HG02938 (cell line): ENCODE data around the gene UGT3A1.
"Not testable (repeated sequence)": the region's sequence is repeated elsewhere in the genome, so short reads cannot be mapped to it uniquely, and the experiment has no call there.

Experiments
- ATAC-seq: cut with Tn5 transposase; IDR thresholded peaks from one replicate; pipeline ENCODE4 v1.9.1; 2021; ENCODE audit warnings: mild to moderate bottlenecking, moderate library complexity; ENCODE audit not compliant: unreplicated experiment

UGT3A1 gene

DNA sequence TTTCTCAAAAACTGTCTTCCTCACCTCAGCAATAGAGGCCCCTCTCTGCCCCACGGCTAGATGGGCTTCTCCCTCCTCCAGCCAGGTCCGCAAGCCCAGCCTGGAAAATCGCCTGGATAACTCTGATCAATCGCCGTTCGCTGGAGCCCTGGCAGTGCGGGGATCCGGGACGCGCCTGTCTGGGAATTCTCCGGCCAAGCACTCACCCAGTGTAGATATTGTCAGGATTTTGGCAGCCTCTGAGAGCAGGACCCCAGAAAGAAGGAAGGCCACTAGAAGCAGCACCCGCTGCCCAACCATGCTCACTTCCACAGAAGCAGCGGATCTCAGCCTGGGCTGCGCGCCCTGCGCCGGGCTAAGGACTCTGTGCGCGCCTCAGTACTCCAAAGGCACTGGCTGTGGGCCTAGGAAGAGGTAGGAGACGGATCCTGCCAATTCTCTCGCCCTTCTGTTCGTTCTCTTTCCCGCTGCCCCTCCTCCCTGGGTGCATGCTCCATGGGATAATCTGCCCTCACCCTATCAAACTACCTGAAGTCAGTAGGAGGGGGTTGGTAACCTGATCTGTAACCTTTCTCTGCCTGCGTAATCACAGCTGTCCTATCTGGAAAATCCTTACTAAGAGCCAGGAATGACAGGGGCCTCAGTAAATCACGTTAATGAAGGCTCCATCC is at the start of gene UGT3A1:
UGT3A1 (minus strand) TSS at position 450 of the 671 bp plus-strand sequence; CDS start at position 300, 150 bp downstream.
- ATAC-seq, result no peak

GRCh38 chr5:36035696-36036095 is 44.5 kb upstream of the UGT3A1 start:
- ATAC-seq, result no peak

DNA sequence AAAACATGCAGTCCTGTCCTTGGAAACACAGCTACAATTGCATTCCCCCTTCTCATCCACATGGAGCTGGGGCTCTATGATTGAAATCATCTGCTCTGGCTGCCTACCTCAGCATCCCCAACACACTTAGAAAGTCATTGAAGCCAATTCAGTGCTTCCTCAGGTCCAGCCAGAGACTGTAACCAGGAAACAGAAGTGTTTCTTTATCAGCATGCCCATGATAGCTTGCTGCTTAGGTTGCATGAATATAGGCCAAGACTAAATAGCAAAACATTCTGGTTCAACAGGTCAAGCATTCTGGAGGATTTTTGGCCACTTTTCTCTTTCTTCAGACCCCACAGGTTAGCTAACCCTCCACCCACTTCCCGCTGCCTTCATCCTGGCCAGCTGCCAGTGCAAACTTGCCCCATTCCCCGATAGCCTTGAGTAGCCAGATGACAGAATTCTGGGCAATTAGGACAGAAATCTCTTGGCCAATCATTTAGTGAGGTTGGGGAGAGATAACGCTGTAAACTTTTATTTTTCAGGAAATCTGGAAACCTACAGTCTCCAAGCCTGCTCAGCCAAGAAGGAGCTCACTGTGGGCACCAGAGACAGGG is 43.4 kb upstream of the UGT3A1 start:
- ATAC-seq, result not testable (repeated sequence)

DNA sequence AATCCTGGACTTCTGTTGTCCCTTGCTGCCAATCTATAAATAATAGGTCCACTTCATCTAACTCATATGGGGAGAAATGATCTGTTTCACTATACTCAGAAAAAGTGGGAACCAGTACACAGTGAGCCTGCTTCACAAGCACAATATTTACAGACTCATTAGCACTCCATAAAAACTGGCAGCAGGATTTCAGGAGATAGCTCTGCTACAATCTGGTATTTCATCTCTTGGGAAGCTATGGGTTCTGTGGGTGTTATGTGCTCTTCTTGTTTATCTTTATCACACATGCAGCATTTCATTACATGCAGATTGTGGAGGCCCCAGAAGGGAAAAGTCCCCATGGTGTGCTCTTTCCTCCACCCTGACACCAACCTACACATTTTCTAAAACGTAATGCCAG is 42.3 kb upstream of the UGT3A1 start:
- no peak for ATAC-seq

DNA sequence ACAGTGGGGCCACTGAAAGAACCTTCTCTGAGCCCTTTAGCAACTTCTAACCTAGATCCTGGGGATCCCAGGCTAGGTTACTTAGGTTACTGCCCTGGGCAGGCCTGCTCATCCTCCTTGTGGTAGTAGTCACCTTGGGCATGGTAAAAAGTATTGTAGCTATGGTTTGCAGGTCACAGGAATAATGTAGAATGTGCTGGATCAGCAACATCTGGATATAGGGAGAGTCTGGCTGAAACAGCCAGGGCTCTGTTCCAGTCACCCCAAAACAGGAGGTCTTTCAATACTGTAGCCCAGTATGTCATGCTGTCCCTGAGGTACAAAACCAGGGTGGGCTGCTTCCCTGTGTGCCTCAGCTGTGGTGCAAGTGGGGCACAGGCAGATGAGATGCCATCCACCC is 41.9 kb upstream of the UGT3A1 start:
- no peak for ATAC-seq

DNA sequence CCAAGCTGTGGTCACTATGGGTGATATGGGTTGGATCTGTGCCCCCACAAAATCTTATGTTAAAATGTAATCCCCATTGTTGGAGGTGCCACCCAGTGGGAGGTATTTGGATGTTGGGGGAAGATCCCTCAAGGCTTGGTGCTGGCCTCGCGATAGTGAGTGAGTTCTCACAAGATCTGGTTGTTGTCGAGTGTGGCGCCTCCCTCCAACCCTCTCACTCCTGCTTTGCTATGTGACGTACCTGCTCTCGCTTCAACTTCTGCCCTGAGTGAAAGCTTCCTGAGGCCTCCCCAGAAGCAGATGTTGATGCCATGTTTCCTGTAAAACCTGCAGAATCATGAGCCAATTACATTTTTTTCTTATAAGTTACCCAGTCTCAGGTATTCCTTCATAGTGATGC is 40.0 kb upstream of the UGT3A1 start:
- ATAC-seq, result no peak

GRCh38 chr5:36029914-36030313 is 38.7 kb upstream of the UGT3A1 start:
- no peak for ATAC-seq

- ATAC-seq, result no peak
Measured at GRCh38 chr5:36028816-36029465, 37.8 kb upstream of the UGT3A1 start.

GRCh38 chr5:36027711-36028110 is 36.5 kb upstream of the UGT3A1 start:
- no peak for ATAC-seq

DNA sequence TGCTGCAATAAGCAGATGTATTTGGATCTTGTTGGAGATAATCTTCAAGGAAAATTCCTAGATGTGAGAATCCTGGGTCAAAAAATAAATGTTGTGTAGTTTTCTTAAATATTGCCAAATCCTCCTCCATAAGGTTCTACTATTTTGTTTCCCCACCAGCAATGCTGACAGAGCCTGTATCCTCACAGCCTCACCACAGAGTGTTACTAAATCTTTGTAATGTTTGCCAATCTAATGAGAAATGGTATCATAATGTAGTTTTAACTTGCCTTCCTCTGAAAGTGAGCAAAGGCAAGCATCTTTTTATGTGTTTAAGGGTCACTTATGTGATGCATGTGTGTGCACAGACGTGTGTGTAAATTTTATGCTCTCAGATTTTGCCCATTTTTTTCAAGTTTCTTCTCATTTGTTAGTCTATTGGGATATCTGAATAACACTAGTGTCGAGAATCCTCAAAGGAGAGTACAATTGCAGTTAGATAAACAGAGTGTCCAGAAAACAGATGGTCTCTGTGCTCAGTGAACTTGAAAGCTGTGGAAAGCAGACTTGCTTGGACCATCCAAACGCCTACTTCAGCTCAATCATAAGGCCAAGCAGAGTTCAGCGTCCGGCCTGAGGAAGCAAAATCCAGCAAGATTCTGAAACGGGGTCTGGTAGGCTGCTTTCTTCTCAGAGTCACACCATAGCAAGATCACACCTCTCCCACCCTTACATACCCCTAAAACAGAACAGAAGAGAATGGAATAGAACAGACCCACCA is 35.7 kb upstream of the UGT3A1 start:
- no peak for ATAC-seq

GRCh38 chr5:36022246-36022645 is 31.1 kb upstream of the UGT3A1 start:
- ATAC-seq, result not testable (repeated sequence)

DNA sequence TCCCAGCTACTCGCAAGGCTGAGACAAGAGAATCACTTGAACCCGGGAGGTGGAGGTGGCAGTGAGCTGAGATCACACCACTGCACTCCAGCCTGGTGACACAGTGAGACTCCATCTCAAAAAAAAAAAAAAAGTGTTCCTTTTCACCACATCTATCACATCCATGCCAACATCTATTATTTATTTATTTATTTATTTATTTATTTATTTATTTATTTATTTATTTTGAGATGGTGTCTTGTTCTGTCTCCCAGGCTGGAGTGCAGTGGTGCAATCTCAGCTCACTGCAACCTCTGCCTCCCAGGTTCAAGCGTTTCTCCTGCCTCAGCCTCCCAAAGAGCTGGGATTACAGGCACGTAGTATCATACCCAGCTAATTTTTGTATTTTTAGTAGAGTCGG is 28.4 kb upstream of the UGT3A1 start:
- ATAC-seq, result not testable (repeated sequence)

GRCh38 chr5:36017622-36018021 is 26.4 kb upstream of the UGT3A1 start:
- ATAC-seq, result no peak

DNA sequence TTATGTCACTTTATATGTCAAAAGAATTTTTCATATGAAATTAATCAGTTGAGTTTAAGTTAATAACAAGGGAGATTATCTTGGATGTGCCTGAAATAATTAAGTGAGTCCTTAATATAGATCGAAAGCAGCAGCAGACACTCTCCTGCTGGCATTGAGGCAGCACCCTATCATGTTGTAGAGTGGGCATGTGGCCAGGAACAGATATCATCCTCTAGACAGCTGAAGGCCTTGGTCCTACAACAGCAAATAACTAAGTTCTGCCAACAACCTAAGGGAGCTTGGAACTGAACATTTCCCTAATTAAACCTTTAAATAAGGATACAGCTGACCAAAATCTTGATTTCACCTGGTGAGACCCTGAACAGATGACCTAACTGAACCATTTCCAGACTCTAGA is 25.8 kb upstream of the UGT3A1 start:
- no peak for ATAC-seq

DNA sequence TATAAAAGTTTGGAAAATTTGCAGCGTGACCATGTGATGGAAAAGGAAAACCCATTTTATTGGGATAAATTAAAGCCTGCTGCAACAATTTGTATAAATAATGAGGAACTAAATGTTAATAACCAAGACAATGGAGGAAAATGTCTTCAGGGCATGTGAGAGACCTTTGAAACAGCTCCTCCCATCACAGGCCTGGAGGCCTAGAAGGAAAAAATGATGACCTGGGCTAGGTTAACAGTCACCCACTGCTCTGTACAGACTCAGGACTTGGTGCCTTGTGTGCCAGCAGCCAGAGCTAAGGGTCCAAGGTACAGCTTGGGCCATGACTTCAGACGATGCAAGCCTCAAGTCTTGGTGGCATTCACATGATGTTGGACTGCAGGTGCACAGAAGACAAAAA is 22.0 kb upstream of the UGT3A1 start:
- ATAC-seq, result no peak

- no peak for ATAC-seq
Measured at GRCh38 chr5:36009698-36010097, 18.5 kb upstream of the UGT3A1 start.

DNA sequence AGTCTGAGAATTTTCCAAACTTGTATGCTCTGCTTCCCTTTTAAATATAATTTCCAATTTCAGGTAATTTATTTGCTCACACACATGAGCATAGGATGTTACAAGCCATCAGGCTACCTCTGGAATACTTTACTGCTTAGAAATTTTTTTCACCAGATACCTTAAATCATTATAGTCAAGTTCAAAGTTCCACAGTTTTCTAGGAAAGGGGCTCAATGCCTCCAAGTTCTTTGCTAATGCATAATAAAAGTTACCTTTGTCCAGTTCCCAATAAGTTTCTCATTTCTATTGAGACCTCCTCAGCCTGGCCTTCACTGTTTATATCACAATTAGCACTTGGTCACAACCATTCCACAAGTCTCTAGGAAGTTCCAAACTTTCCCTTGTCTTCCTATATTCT is 16.2 kb upstream of the UGT3A1 start:
- ATAC-seq, result no peak

DNA sequence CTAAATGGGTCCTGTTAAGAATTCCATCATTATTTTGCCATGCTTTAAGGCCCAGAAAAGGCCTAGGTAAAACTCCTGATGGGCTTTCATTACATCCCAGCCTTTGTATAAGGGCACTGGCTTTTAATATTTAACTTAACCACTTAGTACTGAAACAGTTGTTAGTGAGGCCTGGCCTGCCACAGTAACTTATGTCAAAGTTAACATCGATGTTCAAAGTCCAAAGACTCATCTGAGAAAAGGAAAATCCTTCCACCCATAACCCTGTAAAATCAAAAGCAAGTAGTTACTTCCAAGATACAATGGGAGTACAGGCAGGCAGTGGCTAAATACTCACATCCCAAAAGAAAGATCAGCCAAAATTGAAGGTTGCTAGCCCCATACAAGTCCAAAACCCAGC is 15.0 kb upstream of the UGT3A1 start:
- no peak for ATAC-seq

DNA sequence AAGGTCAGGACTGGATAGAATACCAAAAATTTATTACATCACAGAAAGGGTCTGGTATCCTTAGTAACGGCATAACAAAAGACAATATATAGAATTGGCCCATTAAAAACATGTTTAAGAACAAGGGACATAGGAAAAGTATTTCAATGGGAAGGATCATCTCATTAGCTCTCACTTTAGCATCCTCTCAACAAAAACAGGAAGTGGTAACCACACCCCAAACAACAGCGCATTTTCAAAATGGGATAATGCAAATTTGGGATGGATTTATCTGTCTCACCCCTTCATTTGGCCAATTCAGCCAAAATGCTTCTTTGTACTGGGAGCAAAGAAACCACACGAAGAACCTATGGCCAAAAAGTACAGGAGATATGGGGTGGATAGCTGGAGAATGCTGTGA is 9.8 kb upstream of the UGT3A1 start:
- no peak for ATAC-seq

DNA sequence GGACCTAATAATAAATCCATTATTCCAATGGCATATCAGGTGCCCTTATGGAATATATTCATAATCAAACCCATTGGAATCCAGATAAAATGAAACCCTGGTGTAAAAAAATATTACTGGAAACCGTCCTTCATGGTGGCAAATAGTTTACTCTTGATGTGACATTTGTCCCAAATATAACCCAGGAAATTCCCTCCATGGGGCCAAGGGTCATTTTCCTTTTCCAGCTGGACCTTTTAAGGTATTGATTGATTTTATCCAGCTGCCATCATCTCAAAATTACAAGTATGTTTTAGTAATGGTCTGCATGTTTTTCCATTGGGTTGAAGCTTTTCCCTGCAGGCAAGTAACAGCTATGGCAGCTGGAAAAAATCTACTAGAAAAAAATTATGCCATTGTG is 8.4 kb upstream of the UGT3A1 start:
- ATAC-seq, result no peak

DNA sequence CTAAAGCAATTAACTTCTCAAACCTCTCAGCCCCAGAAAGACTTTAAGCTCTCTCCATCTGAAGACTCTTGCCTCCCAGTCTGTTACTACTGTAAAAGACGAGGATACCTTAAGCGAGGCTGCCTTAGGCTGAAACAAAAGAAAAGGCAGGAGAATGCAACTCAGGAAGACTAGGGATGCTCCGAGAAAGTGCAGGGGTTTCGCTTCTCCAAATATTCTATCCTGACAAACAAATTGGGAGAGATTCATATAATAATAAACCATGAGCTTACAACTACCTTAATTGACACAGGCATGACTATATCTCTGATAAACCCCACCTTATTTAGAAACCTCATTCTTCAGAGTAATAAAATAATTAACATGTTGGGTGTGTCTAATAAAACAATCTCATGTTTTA is 4.9 kb upstream of the UGT3A1 start:
- ATAC-seq, result no peak

DNA sequence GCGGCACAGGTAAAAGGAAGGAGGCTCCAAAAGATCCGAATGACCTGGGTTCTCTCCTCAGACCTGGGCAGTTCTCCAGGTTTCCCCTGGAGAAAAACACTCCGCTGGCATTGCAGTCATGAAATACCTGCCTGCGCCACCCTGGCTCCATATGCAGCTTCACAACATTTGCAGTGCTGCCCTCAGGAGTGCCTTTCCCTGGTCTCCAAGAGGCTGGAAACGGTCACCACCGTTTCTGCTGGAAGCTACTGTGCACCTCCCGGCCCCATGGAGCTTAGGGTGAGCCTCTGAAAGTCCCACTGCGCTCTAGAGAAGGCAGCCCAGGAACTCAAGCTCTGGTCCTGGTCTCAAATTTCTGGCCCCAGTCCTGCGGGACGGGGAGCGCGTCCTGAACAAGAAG is 670 bp downstream of the UGT3A1 start:
- no peak for ATAC-seq
